ENCODE results near the gene CDH23.

GRCh38 chr10:71575451-71575850, 178.7 kb downstream of the CDH23 start:
- TF ChIP-seq ZNF253 (CRISPR knock-in tag; conservative IDR thresholded peaks at IDR 0.05), result no peak
- no peak for TF ChIP-seq CTCF (IDR thresholded peaks at IDR 0.05 in 2 of 3, conservative IDR thresholded peaks at IDR 0.05 in 1 of 3; ENCODE audit: insufficient read depth in 2 of 3, low read depth in 1 of 3, low read length in 3 of 3)
- TF ChIP-seq ZNF655 (CRISPR knock-in tag; IDR thresholded peaks at IDR 0.05), result no peak
